ENCODE results near the gene EGFR. TPM values are rescaled to one million over a fixed set of nuclear protein-coding genes. Genes with fewer than 3 reads are reported as not detected.

Gene EGFR
- total and polyA plus RNA-seq, 5 donors from 2014 or later: not detected

- H3K27ac Mint-ChIP-seq: no peak overlapping the region
- peaks cover 2% of the 10 kb centered on the region for H3K27me3 ChIP-seq (ENCODE audit: control insufficient read depth, insufficient read depth, low read length)
- H3K27me3 Mint-ChIP-seq: peaks cover 17% of the 10 kb centered on the region
- DNase-seq (no peak), ATAC-seq (ENCODE audit: low read depth in 2 of 2) (no peak)
- peaks cover 0 to 1% (median 0%) of the 10 kb centered on the region in 7 donors for H3K9me3 Mint-ChIP-seq
- H3K27ac ChIP-seq (ENCODE audit: insufficient read depth, low read length, poor library complexity, severe bottlenecking): no peak overlapping the region
- peaks cover 9% of the 10 kb centered on the region for H3K4me1 ChIP-seq (ENCODE audit: control insufficient read depth, insufficient read depth, low read length, poor library complexity, severe bottlenecking)
- no peaks in the 10 kb centered on the region for H3K36me3 Mint-ChIP-seq
- no peak overlapping the region for H3K4me3 ChIP-seq (ENCODE audit: low read depth, low read length)
- peaks cover 0 to 15% (median 9%) of the 10 kb centered on the region in 4 donors for H3K4me1 Mint-ChIP-seq
- no peak overlapping the region for H3K4me3 Mint-ChIP-seq
- no peaks in the 10 kb centered on the region for H3K9me3 ChIP-seq (ENCODE audit: control insufficient read depth in 2 of 2, low read length in 2 of 2)
- H3K36me3 ChIP-seq (ENCODE audit: control insufficient read depth, insufficient read depth, low read length): no peaks in the 10 kb centered on the region
Measured at GRCh38 chr7:55072251-55072650, 53.4 kb downstream of the EGFR start.

GRCh38 chr7:55073051-55073511, 54.3 kb downstream of the EGFR start:
- peak overlapping the region; percentile 68 for H3K4me3 ChIP-seq (ENCODE audit: low read depth, low read length)
- no peak overlapping the region for H3K27ac ChIP-seq (ENCODE audit: insufficient read depth, low read length, poor library complexity, severe bottlenecking)
- H3K4me1 ChIP-seq (ENCODE audit: control insufficient read depth, insufficient read depth, low read length, poor library complexity, severe bottlenecking): peaks cover 9% of the 10 kb centered on the region
- H3K9me3 ChIP-seq (ENCODE audit: control insufficient read depth in 2 of 2, low read length in 2 of 2): no peaks in the 10 kb centered on the region
- H3K9me3 Mint-ChIP-seq: peaks cover 0 to 2% (median 0%) of the 10 kb centered on the region in 7 donors
- peak overlapping the region in 2 of 3 donors; percentile 16 to 31 for H3K27ac Mint-ChIP-seq
- H3K4me3 Mint-ChIP-seq: no peak overlapping the region
- H3K4me1 Mint-ChIP-seq: peaks cover 0 to 15% (median 9%) of the 10 kb centered on the region in 4 donors
- no peaks in the 10 kb centered on the region for H3K36me3 ChIP-seq (ENCODE audit: control insufficient read depth, insufficient read depth, low read length)
- ATAC-seq (ENCODE audit: low read depth in 2 of 2): no peak
- no peaks in the 10 kb centered on the region for H3K27me3 ChIP-seq (ENCODE audit: control insufficient read depth, insufficient read depth, low read length)
- DNase-seq: peak in 1 of 3 donors; percentile 2
- peaks cover 17% of the 10 kb centered on the region for H3K27me3 Mint-ChIP-seq
- no peaks in the 10 kb centered on the region for H3K36me3 Mint-ChIP-seq

GRCh38 chr7:55073976-55074528, 55.2 kb downstream of the EGFR start:
- Histone ChIP-seq H3K4me1 (ENCODE audit: control insufficient read depth, insufficient read depth, low read length, poor library complexity, severe bottlenecking) (peaks cover 9% of the 10 kb centered on the region), H3K4me3 (ENCODE audit: low read depth, low read length) (peak overlapping the region; percentile 68), H3K36me3 (ENCODE audit: control insufficient read depth, insufficient read depth, low read length) (no peaks in the 10 kb centered on the region), H3K27me3 (ENCODE audit: control insufficient read depth, insufficient read depth, low read length) (no peaks in the 10 kb centered on the region), H3K27ac (ENCODE audit: insufficient read depth, low read length, poor library complexity, severe bottlenecking) (peak overlapping the region; percentile 81), H3K9me3 (ENCODE audit: control insufficient read depth in 2 of 2, low read length in 2 of 2) (no peaks in the 10 kb centered on the region)
- peaks cover 0 to 15% (median 9%) of the 10 kb centered on the region in 4 donors for H3K4me1 Mint-ChIP-seq
- H3K27ac Mint-ChIP-seq: peak overlapping the region; percentile 78 to 91 (median 86)
- peak overlapping the region; percentile 40 to 93 (median 78) for H3K4me3 Mint-ChIP-seq
- peaks cover 0 to 2% (median 0%) of the 10 kb centered on the region in 7 donors for H3K9me3 Mint-ChIP-seq
- H3K27me3 Mint-ChIP-seq: peaks cover 8% of the 10 kb centered on the region
- DNase-seq (peak; percentile 15 to 85 (median 60)), ATAC-seq (ENCODE audit: low read depth in 2 of 2) (peak; percentile 86 to 87)
- H3K36me3 Mint-ChIP-seq: no peaks in the 10 kb centered on the region

- Mint-ChIP-seq H3K36me3 (no peaks in the 10 kb centered on the region), H3K4me1 (peaks cover 0 to 15% (median 9%) of the 10 kb centered on the region in 4 donors), H3K27me3 (peaks cover 5% of the 10 kb centered on the region), H3K27ac (no peak overlapping the region), H3K9me3 (peaks cover 0 to 2% (median 0%) of the 10 kb centered on the region in 7 donors), H3K4me3 (no peak overlapping the region)
- no peak for ATAC-seq (ENCODE audit: low read depth in 2 of 2)
- peaks cover 9% of the 10 kb centered on the region for H3K4me1 ChIP-seq (ENCODE audit: control insufficient read depth, insufficient read depth, low read length, poor library complexity, severe bottlenecking)
- H3K4me3 ChIP-seq (ENCODE audit: low read depth, low read length): no peak overlapping the region
- no peak for DNase-seq
- H3K9me3 ChIP-seq (ENCODE audit: control insufficient read depth in 2 of 2, low read length in 2 of 2): no peaks in the 10 kb centered on the region
- no peaks in the 10 kb centered on the region for H3K27me3 ChIP-seq (ENCODE audit: control insufficient read depth, insufficient read depth, low read length)
- H3K36me3 ChIP-seq (ENCODE audit: control insufficient read depth, insufficient read depth, low read length): no peaks in the 10 kb centered on the region
- no peak overlapping the region for H3K27ac ChIP-seq (ENCODE audit: insufficient read depth, low read length, poor library complexity, severe bottlenecking)
Measured at GRCh38 chr7:55075464-55076021, 56.7 kb downstream of the EGFR start.

- no peaks in the 10 kb centered on the region for H3K36me3 ChIP-seq (ENCODE audit: control insufficient read depth, insufficient read depth, low read length)
- H3K9me3 ChIP-seq (ENCODE audit: control insufficient read depth in 2 of 2, low read length in 2 of 2): no peaks in the 10 kb centered on the region
- H3K4me1 ChIP-seq (ENCODE audit: control insufficient read depth, insufficient read depth, low read length, poor library complexity, severe bottlenecking): peaks cover 9% of the 10 kb centered on the region
- no peak overlapping the region for H3K27ac ChIP-seq (ENCODE audit: insufficient read depth, low read length, poor library complexity, severe bottlenecking)
- Mint-ChIP-seq H3K36me3 (no peaks in the 10 kb centered on the region), H3K9me3 (peaks cover 0 to 2% (median 0%) of the 10 kb centered on the region in 7 donors), H3K4me3 (no peak overlapping the region), H3K4me1 (peaks cover 0 to 15% (median 9%) of the 10 kb centered on the region in 4 donors), H3K27me3 (peaks cover 5% of the 10 kb centered on the region), H3K27ac (no peak overlapping the region)
- no peak for DNase-seq
- ATAC-seq (ENCODE audit: low read depth in 2 of 2): no peak
- no peaks in the 10 kb centered on the region for H3K27me3 ChIP-seq (ENCODE audit: control insufficient read depth, insufficient read depth, low read length)
- no peak overlapping the region for H3K4me3 ChIP-seq (ENCODE audit: low read depth, low read length)
Measured at GRCh38 chr7:55077561-55078410, 59.0 kb downstream of the EGFR start.

GRCh38 chr7:55078465-55079372, 59.9 kb downstream of the EGFR start:
- H3K4me3 Mint-ChIP-seq: no peak overlapping the region
- ATAC-seq (ENCODE audit: low read depth in 2 of 2) (no peak), DNase-seq (no peak)
- H3K27me3 Mint-ChIP-seq: peaks cover 5% of the 10 kb centered on the region
- peaks cover 0 to 2% (median 0%) of the 10 kb centered on the region in 7 donors for H3K9me3 Mint-ChIP-seq
- Histone ChIP-seq H3K27ac (ENCODE audit: insufficient read depth, low read length, poor library complexity, severe bottlenecking) (no peak overlapping the region), H3K27me3 (ENCODE audit: control insufficient read depth, insufficient read depth, low read length) (no peaks in the 10 kb centered on the region), H3K9me3 (ENCODE audit: control insufficient read depth in 2 of 2, low read length in 2 of 2) (no peaks in the 10 kb centered on the region), H3K4me1 (ENCODE audit: control insufficient read depth, insufficient read depth, low read length, poor library complexity, severe bottlenecking) (peaks cover 6% of the 10 kb centered on the region), H3K4me3 (ENCODE audit: low read depth, low read length) (no peak overlapping the region), H3K36me3 (ENCODE audit: control insufficient read depth, insufficient read depth, low read length) (no peaks in the 10 kb centered on the region)
- H3K4me1 Mint-ChIP-seq: peaks cover 0 to 8% (median 5%) of the 10 kb centered on the region in 4 donors
- no peaks in the 10 kb centered on the region for H3K36me3 Mint-ChIP-seq
- H3K27ac Mint-ChIP-seq: no peak overlapping the region

- Mint-ChIP-seq H3K27ac (no peak overlapping the region), H3K27me3 (peaks cover 4% of the 10 kb centered on the region), H3K4me3 (no peak overlapping the region), H3K4me1 (peaks cover 0 to 2% (median 0%) of the 10 kb centered on the region in 4 donors), H3K36me3 (no peaks in the 10 kb centered on the region), H3K9me3 (peaks cover 0 to 2% (median 0%) of the 10 kb centered on the region in 7 donors)
- no peak for DNase-seq
- no peaks in the 10 kb centered on the region for H3K4me1 ChIP-seq (ENCODE audit: control insufficient read depth, insufficient read depth, low read length, poor library complexity, severe bottlenecking)
- no peaks in the 10 kb centered on the region for H3K27me3 ChIP-seq (ENCODE audit: control insufficient read depth, insufficient read depth, low read length)
- H3K9me3 ChIP-seq (ENCODE audit: control insufficient read depth in 2 of 2, low read length in 2 of 2): no peaks in the 10 kb centered on the region
- no peaks in the 10 kb centered on the region for H3K36me3 ChIP-seq (ENCODE audit: control insufficient read depth, insufficient read depth, low read length)
- no peak for ATAC-seq (ENCODE audit: low read depth in 2 of 2)
- H3K4me3 ChIP-seq (ENCODE audit: low read depth, low read length): no peak overlapping the region
- no peak overlapping the region for H3K27ac ChIP-seq (ENCODE audit: insufficient read depth, low read length, poor library complexity, severe bottlenecking)
Measured at GRCh38 chr7:55080000-55080623, 61.3 kb downstream of the EGFR start.

Measured in CD4-positive, CD25-positive, alpha-beta regulatory T cell (primary cell).